B cell (primary cell): ENCODE data around the gene CACNA1H. TPM values are rescaled to one million over a fixed set of nuclear protein-coding genes. Genes with fewer than 3 reads are reported as not detected.

Source experiments
- ATAC-seq: fragments of 200-7000 bp; cut with Tn5 transposase; one replicate; pipeline ENCODE4 v1.10.0; 2021; ENCODE audit warnings: low read depth, mild to moderate bottlenecking, moderate number of reproducible peaks, moderate library complexity
- CTCF ChIA-PET: fragments of 350-600 bp; sonication (Branson Sonifier 250); formaldehyde crosslinking; loops from one replicate; lab custom pipeline; 2021; ENCODE audit warnings: antibody characterized with exemption, inconsistent platforms; lab: Charles Lee
- POLR2A ChIA-PET: fragments of 350-600 bp; sonication (Branson Sonifier 250); formaldehyde crosslinking; loops from one replicate; lab custom pipeline; 2021; ENCODE audit warnings: antibody characterized with exemption; lab: Charles Lee
- DNase-seq: peaks from one replicate; pipeline ENCODE4 v3.0.0; 2013
- H2AFZ ChIP-seq: 2 replicates; pipeline ENCODE4 v1.6.1; 2012; ENCODE audit warnings: mild to moderate bottlenecking, low read depth, low read length; ENCODE audit not compliant: insufficient read depth, poor library complexity, severe bottlenecking
- H3K27ac ChIP-seq, 2 donors: 1 replicate in 1 of 2; 2 replicates in 1 of 2; pipeline ENCODE4 v1.5.1; 2012 to 2013; ENCODE audit warnings: low read length in 2 of 2, mild to moderate bottlenecking in 2 of 2, moderate library complexity in 1 of 2
- H3K27me3 ChIP-seq, 4 experiments: fragments of 200-600 bp in 1 of 4; sonication (generic) in 1 of 4; replicated peaks in 1 of 4; 1 replicate in 2 of 4; 2 replicates in 2 of 4; pipeline versions ENCODE4 v1.6.1 to v1.7.0; 2013 to 2016; ENCODE audit warnings: low read length in 3 of 4, mild to moderate bottlenecking in 2 of 4, mixed read lengths in 1 of 4, moderate library complexity in 1 of 4; ENCODE audit not compliant: insufficient read depth in 4 of 4, control insufficient read depth in 3 of 4; ENCODE audit errors: control extremely low read depth in 1 of 4
- H3K36me3 ChIP-seq, 2 experiments: replicated peaks in 1 of 2; 1 replicate in 1 of 2; 2 replicates in 1 of 2; pipeline versions ENCODE4 v1.6.1 to v1.7.1; 2013; ENCODE audit warnings: low read length in 1 of 2; ENCODE audit not compliant: insufficient read depth in 2 of 2, control insufficient read depth in 1 of 2; ENCODE audit errors: control extremely low read depth in 1 of 2, extremely low read depth in 1 of 2
- H3K4me1 ChIP-seq, 2 donors: fragments of 200-600 bp in 1 of 2; sonication (generic) in 1 of 2; 1 replicate in 1 of 2; 2 replicates in 1 of 2; pipeline versions ENCODE4 v1.5.1 to v1.6.1; 2013 to 2017; ENCODE audit warnings: low read length in 2 of 2; ENCODE audit not compliant: control insufficient read depth in 2 of 2, insufficient read depth in 2 of 2
- H3K4me2 ChIP-seq: replicated peaks from 2 replicates; pipeline ENCODE3; 2012; ENCODE audit warnings: mild to moderate bottlenecking, low read depth, low read length; ENCODE audit not compliant: poor library complexity, severe bottlenecking
- H3K4me3 ChIP-seq, 5 experiments: fragments of 200-600 bp in 1 of 5; sonication (generic) in 1 of 5; 1 replicate in 3 of 5; 2 replicates in 2 of 5; pipeline versions ENCODE4 v1.5.1 to v1.7.0; 2011 to 2016; ENCODE audit warnings: low read length in 4 of 5, mild to moderate bottlenecking in 4 of 5, low read depth in 2 of 5, control low read depth in 1 of 5, moderate library complexity in 1 of 5; ENCODE audit not compliant: insufficient read depth in 1 of 5; ENCODE audit errors: control extremely low read depth in 1 of 5, extremely low read depth in 1 of 5
- H3K79me2 ChIP-seq: fragments of 200-600 bp; sonication (generic); one replicate; pipeline ENCODE4 v1.6.0; 2016; ENCODE audit warnings: low read length; ENCODE audit not compliant: control insufficient read depth, insufficient read depth
- H3K9ac ChIP-seq: fragments of 200-600 bp; sonication (generic); 2 replicates; pipeline ENCODE4 v1.6.1; 2017; ENCODE audit warnings: mild to moderate bottlenecking, low read length, moderate library complexity
- H3K9me3 ChIP-seq, 3 donors: one replicate each; pipeline versions ENCODE4 v1.6.1 to v1.7.1; 2013; ENCODE audit warnings: low read length in 2 of 3; ENCODE audit not compliant: control insufficient read depth in 2 of 3, insufficient read depth in 1 of 3; ENCODE audit errors: control extremely low read depth in 1 of 3
- H4K20me1 ChIP-seq: 2 replicates; pipeline ENCODE4 v1.6.0; 2012; ENCODE audit warnings: mild to moderate bottlenecking, low read length; ENCODE audit not compliant: insufficient read depth, control insufficient read depth, poor library complexity, severe bottlenecking
- H3K27ac Mint-ChIP-seq: one replicate; pipeline ENCODE4 v1.8.0; 2021; ENCODE audit warnings: mixed read lengths
- H3K27me3 Mint-ChIP-seq: one replicate; pipeline ENCODE4 v1.8.0; 2021; ENCODE audit warnings: mixed read lengths
- H3K4me1 Mint-ChIP-seq: one replicate; pipeline ENCODE4 v1.8.0; 2021; ENCODE audit warnings: mixed read lengths
- H3K4me3 Mint-ChIP-seq: one replicate; pipeline ENCODE4 v1.8.0; 2021; ENCODE audit warnings: mixed read lengths
- H3K9me3 Mint-ChIP-seq: one replicate; pipeline ENCODE4 v1.8.0; 2022; ENCODE audit warnings: mixed read lengths; ENCODE audit not compliant: insufficient read depth
- CTCF ChIP-seq: fragments of 200-600 bp; IDR thresholded peaks from one replicate; pipeline ENCODE4 v1.8.0; 2022; ENCODE audit warnings: antibody characterized with exemption, mild to moderate bottlenecking
- EZH2 ChIP-seq: IDR thresholded peaks from 2 replicates; pipeline ENCODE4 v1.6.1; 2012; ENCODE audit warnings: borderline replicate concordance, low read depth, mild to moderate bottlenecking, moderate library complexity, low read length; ENCODE audit not compliant: insufficient read depth, poor library complexity, severe bottlenecking
- WGBS: methylation state at CpG from one replicate; pipeline ENCODE4 v1.1.5; 2013; ENCODE audit warnings: missing lambda C conversion rate; ENCODE audit not compliant: insufficient coverage; 5-methylcytosine and 5-hydroxymethylcytosine counted together
- intact Hi-C: fragments of 100-400 bp; cut with micrococcal nuclease; formaldehyde crosslinking; loops from one replicate; pipeline ENCODE4 v1.10.0; 2022
- polyA plus RNA-seq: library from polyadenylated mRNA; depleted of rRNA; stranded (reverse); fragments of >200 nt; gene quantifications from 2 replicates; pipeline ENCODE4 v1.2.3, GENCODE V29; 2012
- total RNA-seq, 2 donors: library from RNA; stranded (reverse); fragments of 120-200 nt in 1 of 2; gene quantifications; 1 replicate in 1 of 2; 2 replicates in 1 of 2; pipeline versions ENCODE4 v1.2.3 to v1.2.4, GENCODE V29; 2013 to 2022

The CACNA1H gene
- total and polyA plus RNA-seq, 2 donors (not counting 1 experiment from before 2014, with no cell fraction given), result 0.05 to 0.10 TPM

- Histone ChIP-seq H3K9ac (no peak overlapping the region), H3K4me3 (no peak overlapping the region), H3K4me1 (peaks cover 11 to 15% of the 10 kb centered on the region in 2 donors), H2AFZ (no peak overlapping the region), H3K36me3 (no peaks in the 10 kb centered on the region), H3K9me3 (peaks cover 0 to 12% (median 0%) of the 10 kb centered on the region in 3 donors), H3K79me2 (no peaks in the 10 kb centered on the region), H4K20me1 (no peaks in the 10 kb centered on the region), H3K27me3 (peaks cover 0 to 38% (median 15%) of the 10 kb centered on the region in 4 experiments), H3K4me2 (no peak overlapping the region), H3K27ac (no peak overlapping the region)
- ATAC-seq (no peak), DNase-seq (no peak)
- TF ChIP-seq CTCF, result no peak
- no peak for TF ChIP-seq EZH2
- Mint-ChIP-seq H3K4me1 (peaks cover 3% of the 10 kb centered on the region), H3K27ac (no peak overlapping the region), H3K4me3 (no peak overlapping the region), H3K27me3 (peaks cover 7% of the 10 kb centered on the region), H3K9me3 (no peaks in the 10 kb centered on the region)
- 88% methylated on average over 43 of the region's 46 CpGs for WGBS
- intact Hi-C loops, result no loop called here
- CTCF ChIA-PET, result no interaction called here
- POLR2A ChIA-PET, result no interaction called here
Measured at GRCh38 chr16:1156983-1157638, 4.2 kb downstream of the CACNA1H start.

- no peak overlapping the region for H2AFZ ChIP-seq
- peaks cover 0 to 36% (median 15%) of the 10 kb centered on the region in 4 experiments for H3K27me3 ChIP-seq
- WGBS, result 90% methylated on average over 36 of the region's 40 CpGs
- no peaks in the 10 kb centered on the region for H3K79me2 ChIP-seq
- peaks cover 1% of the 10 kb centered on the region for H3K4me1 Mint-ChIP-seq
- no peak overlapping the region for H3K4me3 ChIP-seq
- peaks cover 7% of the 10 kb centered on the region for H3K27me3 Mint-ChIP-seq
- TF ChIP-seq EZH2 (no peak), CTCF (no peak)
- DNase-seq (no peak), ATAC-seq (no peak)
- no peaks in the 10 kb centered on the region for H3K36me3 ChIP-seq
- ChIA-PET CTCF (no interaction called here), POLR2A (no interaction called here)
- no peak overlapping the region for H3K4me2 ChIP-seq
- no peaks in the 10 kb centered on the region for H3K9me3 Mint-ChIP-seq
- intact Hi-C loops, result no loop called here
- H3K27ac Mint-ChIP-seq, result no peak overlapping the region
- H4K20me1 ChIP-seq, result no peaks in the 10 kb centered on the region
- no peak overlapping the region for H3K9ac ChIP-seq
- H3K27ac ChIP-seq, result no peak overlapping the region
- H3K4me1 ChIP-seq, result peaks cover 8 to 14% of the 10 kb centered on the region in 2 donors
- no peak overlapping the region for H3K4me3 Mint-ChIP-seq
- H3K9me3 ChIP-seq, result peaks cover 0 to 12% (median 0%) of the 10 kb centered on the region in 3 donors
Measured at GRCh38 chr16:1157639-1158455, 4.9 kb downstream of the CACNA1H start.
